ENCODE measurements around the gene NTF3. TPM values are rescaled to one million over a fixed set of nuclear protein-coding genes. Genes with fewer than 3 reads are reported as not detected.

The NTF3 gene
- total RNA-seq, 3 donors from 2014 or later = not detected

- H3K9me3 Mint-ChIP-seq = no peaks in the 10 kb centered on the region
- ATAC-seq = no peak
- no peak for DNase-seq
- H3K27me3 Mint-ChIP-seq (ENCODE audit: low read depth) = peaks cover 8% of the 10 kb centered on the region
- H3K4me1 Mint-ChIP-seq (ENCODE audit: low read depth) = no peaks in the 10 kb centered on the region
- no peaks in the 10 kb centered on the region for H3K36me3 Mint-ChIP-seq (ENCODE audit: insufficient read depth)
- H3K4me3 Mint-ChIP-seq = no peak overlapping the region
Observed at GRCh38 chr12:5513406-5513805, 81.5 kb downstream of the NTF3 start.

GRCh38 chr12:5514016-5514415, 82.1 kb downstream of the NTF3 start:
- Mint-ChIP-seq H3K27me3 (ENCODE audit: low read depth) (peaks cover 8% of the 10 kb centered on the region), H3K9me3 (no peaks in the 10 kb centered on the region), H3K4me1 (ENCODE audit: low read depth) (no peaks in the 10 kb centered on the region), H3K4me3 (no peak overlapping the region), H3K36me3 (ENCODE audit: insufficient read depth) (no peaks in the 10 kb centered on the region)
- ATAC-seq = no peak
- no peak for DNase-seq

GRCh38 chr12:5514545-5514944, 82.6 kb downstream of the NTF3 start:
- ATAC-seq (no peak), DNase-seq (no peak)
- no peak overlapping the region for H3K4me3 Mint-ChIP-seq
- H3K9me3 Mint-ChIP-seq = no peaks in the 10 kb centered on the region
- H3K4me1 Mint-ChIP-seq (ENCODE audit: low read depth) = no peaks in the 10 kb centered on the region
- peaks cover 8% of the 10 kb centered on the region for H3K27me3 Mint-ChIP-seq (ENCODE audit: low read depth)
- H3K36me3 Mint-ChIP-seq (ENCODE audit: insufficient read depth) = no peaks in the 10 kb centered on the region

- no peaks in the 10 kb centered on the region for H3K36me3 Mint-ChIP-seq (ENCODE audit: insufficient read depth)
- no peaks in the 10 kb centered on the region for H3K9me3 Mint-ChIP-seq
- no peak overlapping the region for H3K4me3 Mint-ChIP-seq
- no peaks in the 10 kb centered on the region for H3K4me1 Mint-ChIP-seq (ENCODE audit: low read depth)
- H3K27me3 Mint-ChIP-seq (ENCODE audit: low read depth) = peaks cover 8% of the 10 kb centered on the region
- ATAC-seq (no peak), DNase-seq (no peak)
Observed at GRCh38 chr12:5515458-5515857, 83.5 kb downstream of the NTF3 start.

- H3K4me3 Mint-ChIP-seq = no peak overlapping the region
- ATAC-seq (no peak), DNase-seq (no peak)
- no peaks in the 10 kb centered on the region for H3K4me1 Mint-ChIP-seq (ENCODE audit: low read depth)
- no peaks in the 10 kb centered on the region for H3K36me3 Mint-ChIP-seq (ENCODE audit: insufficient read depth)
- H3K9me3 Mint-ChIP-seq = no peaks in the 10 kb centered on the region
- peaks cover under 1% of the 10 kb centered on the region for H3K27me3 Mint-ChIP-seq (ENCODE audit: low read depth)
Observed at GRCh38 chr12:5516371-5517241, 84.7 kb downstream of the NTF3 start.

- Mint-ChIP-seq H3K4me3 (no peak overlapping the region), H3K9me3 (no peaks in the 10 kb centered on the region), H3K36me3 (ENCODE audit: insufficient read depth) (no peaks in the 10 kb centered on the region), H3K4me1 (ENCODE audit: low read depth) (no peaks in the 10 kb centered on the region), H3K27me3 (ENCODE audit: low read depth) (no peaks in the 10 kb centered on the region)
- ATAC-seq (no peak), DNase-seq (no peak)
Observed at GRCh38 chr12:5518584-5519365, 86.9 kb downstream of the NTF3 start.

GRCh38 chr12:5520037-5520436, 88.1 kb downstream of the NTF3 start:
- DNase-seq = no peak
- Mint-ChIP-seq H3K9me3 (no peaks in the 10 kb centered on the region), H3K4me3 (no peak overlapping the region), H3K4me1 (ENCODE audit: low read depth) (no peaks in the 10 kb centered on the region), H3K27me3 (ENCODE audit: low read depth) (no peaks in the 10 kb centered on the region), H3K36me3 (ENCODE audit: insufficient read depth) (no peaks in the 10 kb centered on the region)
- ATAC-seq = no peak

- ATAC-seq (no peak), DNase-seq (no peak)
- no peaks in the 10 kb centered on the region for H3K27me3 Mint-ChIP-seq (ENCODE audit: low read depth)
- no peaks in the 10 kb centered on the region for H3K4me1 Mint-ChIP-seq (ENCODE audit: low read depth)
- no peaks in the 10 kb centered on the region for H3K9me3 Mint-ChIP-seq
- no peaks in the 10 kb centered on the region for H3K36me3 Mint-ChIP-seq (ENCODE audit: insufficient read depth)
- H3K4me3 Mint-ChIP-seq = no peak overlapping the region
Observed at GRCh38 chr12:5520831-5521230, 88.9 kb downstream of the NTF3 start.

GRCh38 chr12:5521456-5522325, 89.8 kb downstream of the NTF3 start:
- Mint-ChIP-seq H3K27me3 (ENCODE audit: low read depth) (no peaks in the 10 kb centered on the region), H3K4me3 (no peak overlapping the region), H3K4me1 (ENCODE audit: low read depth) (no peaks in the 10 kb centered on the region), H3K36me3 (ENCODE audit: insufficient read depth) (no peaks in the 10 kb centered on the region), H3K9me3 (no peaks in the 10 kb centered on the region)
- no peak for DNase-seq
- no peak for ATAC-seq

- no peaks in the 10 kb centered on the region for H3K4me1 Mint-ChIP-seq (ENCODE audit: low read depth)
- H3K9me3 Mint-ChIP-seq = no peaks in the 10 kb centered on the region
- DNase-seq (no peak), ATAC-seq (no peak)
- H3K4me3 Mint-ChIP-seq = no peak overlapping the region
- H3K36me3 Mint-ChIP-seq (ENCODE audit: insufficient read depth) = no peaks in the 10 kb centered on the region
- H3K27me3 Mint-ChIP-seq (ENCODE audit: low read depth) = no peaks in the 10 kb centered on the region
Observed at GRCh38 chr12:5522432-5523335, 90.8 kb downstream of the NTF3 start.

- H3K9me3 Mint-ChIP-seq = no peaks in the 10 kb centered on the region
- H3K4me3 Mint-ChIP-seq = no peak overlapping the region
- H3K36me3 Mint-ChIP-seq (ENCODE audit: insufficient read depth) = no peaks in the 10 kb centered on the region
- no peaks in the 10 kb centered on the region for H3K27me3 Mint-ChIP-seq (ENCODE audit: low read depth)
- DNase-seq (no peak), ATAC-seq (no peak)
- no peaks in the 10 kb centered on the region for H3K4me1 Mint-ChIP-seq (ENCODE audit: low read depth)
Observed at GRCh38 chr12:5523396-5524115, 91.6 kb downstream of the NTF3 start.

- H3K27me3 Mint-ChIP-seq (ENCODE audit: low read depth) = peaks cover 2% of the 10 kb centered on the region
- no peak overlapping the region for H3K4me3 Mint-ChIP-seq
- H3K4me1 Mint-ChIP-seq (ENCODE audit: low read depth) = no peaks in the 10 kb centered on the region
- H3K9me3 Mint-ChIP-seq = no peaks in the 10 kb centered on the region
- DNase-seq (no peak), ATAC-seq (no peak)
- no peaks in the 10 kb centered on the region for H3K36me3 Mint-ChIP-seq (ENCODE audit: insufficient read depth)
Observed at GRCh38 chr12:5524116-5524768, 92.3 kb downstream of the NTF3 start.
